GM23248 (cell line): Measurements from ENCODE around the gene RTN4.

Source experiments
- EZH2 ChIP-seq: fragments of 200-600 bp; sonication (generic); IDR thresholded peaks from 2 replicates; pipeline ENCODE4 v1.6.1; 2018; ENCODE audit warnings: antibody characterized with exemption, mild to moderate bottlenecking; ENCODE audit not compliant: insufficient read depth, poor library complexity, severe bottlenecking
- EZH2phosphoT487 ChIP-seq: fragments of 200-600 bp; sonication (generic); IDR thresholded peaks from 2 replicates; pipeline ENCODE4 v1.6.1; 2018; ENCODE audit warnings: antibody characterized with exemption, moderate library complexity, mild to moderate bottlenecking, low read depth; ENCODE audit not compliant: insufficient read depth

GRCh38 chr2:54946220-54946805 lies 103.9 kb downstream of the RTN4 start:
- no peak for TF ChIP-seq EZH2phosphoT487
- no peak for TF ChIP-seq EZH2
